ENCODE results near the gene CPED1. TPM values are rescaled to one million over a fixed set of nuclear protein-coding genes. Genes with fewer than 3 reads are reported as not detected.

Gene CPED1
- total and polyA plus RNA-seq, 9 donors: 6.6 to 26.6 (median 10.8) TPM

DNA sequence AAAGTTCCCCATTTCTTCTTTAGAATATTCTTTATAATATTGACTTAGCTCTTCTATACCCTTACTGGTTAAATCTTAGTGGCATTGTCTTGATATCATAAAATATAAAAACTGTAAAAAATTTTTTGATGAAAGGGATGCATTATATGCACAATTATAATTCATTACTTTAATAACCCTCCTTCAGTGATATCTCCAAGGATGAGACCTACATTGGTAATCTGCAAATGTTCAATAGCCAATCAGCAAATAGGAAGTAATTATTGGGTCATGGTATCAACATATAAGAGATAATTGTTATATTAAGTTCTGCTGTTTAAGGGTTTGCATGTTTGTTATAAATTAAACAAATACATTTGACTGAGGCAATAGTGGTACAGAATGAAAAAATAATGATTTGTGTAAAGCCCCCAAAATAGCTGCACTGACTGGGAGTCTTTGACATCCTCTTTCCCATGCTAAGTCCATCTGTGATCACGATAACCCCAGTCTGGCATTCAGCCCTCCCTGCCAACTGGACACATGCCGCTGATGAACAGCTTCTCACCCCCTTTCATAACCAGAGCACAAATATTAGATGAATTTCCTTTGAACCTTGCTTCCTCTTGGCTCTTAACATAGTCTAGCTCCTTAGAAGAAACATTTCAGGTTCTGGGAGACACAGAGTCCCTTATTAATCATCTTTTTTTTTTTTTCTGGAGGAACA, 169.5 kb downstream of the CPED1 start:
- Histone ChIP-seq H3K9me3 (replicated peaks; ENCODE audit: control insufficient read depth, low read depth, low read length) (no peaks in the 10 kb centered on the region), H3K36me3 (ENCODE audit: control insufficient read depth, insufficient read depth, low read length) (no peaks in the 10 kb centered on the region), H3K4me3 (ENCODE audit: low read length) (no peak overlapping the region), H3K27ac (ENCODE audit: low read length) (no peak overlapping the region), H3K4me1 (ENCODE audit: control insufficient read depth, insufficient read depth, low read length) (no peaks in the 10 kb centered on the region), H3K27me3 (ENCODE audit: control insufficient read depth, insufficient read depth, low read length) (no peaks in the 10 kb centered on the region)
- 72% methylated on average over 2 of the region's 2 CpGs for WGBS (ENCODE audit: insufficient coverage)
- DNase-seq: no peak

DNA sequence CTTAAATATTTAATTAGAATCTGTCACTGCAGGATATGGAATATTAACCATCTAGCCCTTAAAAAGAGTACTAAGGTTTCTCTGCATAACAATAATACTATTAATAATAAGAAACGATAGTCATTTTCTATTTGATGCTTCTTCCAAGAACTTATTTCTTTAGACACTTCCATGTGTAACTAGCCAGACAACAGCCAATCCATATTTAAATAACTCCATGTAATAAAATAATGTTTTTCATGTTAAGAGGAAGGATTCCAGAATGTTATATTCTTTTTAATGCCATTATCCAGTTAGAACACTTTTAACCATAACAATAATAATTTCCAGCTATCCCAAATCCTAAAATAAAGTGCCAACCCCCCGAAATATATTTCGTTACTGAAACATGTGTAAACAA, 170.2 kb downstream of the CPED1 start:
- H3K27ac ChIP-seq (ENCODE audit: low read length): no peak overlapping the region
- no peak overlapping the region for H3K4me3 ChIP-seq (ENCODE audit: low read length)
- H3K36me3 ChIP-seq (ENCODE audit: control insufficient read depth, insufficient read depth, low read length): no peaks in the 10 kb centered on the region
- no peaks in the 10 kb centered on the region for H3K9me3 ChIP-seq (replicated peaks; ENCODE audit: control insufficient read depth, low read depth, low read length)
- H3K4me1 ChIP-seq (ENCODE audit: control insufficient read depth, insufficient read depth, low read length): no peaks in the 10 kb centered on the region
- H3K27me3 ChIP-seq (ENCODE audit: control insufficient read depth, insufficient read depth, low read length): no peaks in the 10 kb centered on the region
- WGBS (ENCODE audit: insufficient coverage): no CpG with 5 or more reads among the region's 3 CpGs
- DNase-seq: no peak

DNA sequence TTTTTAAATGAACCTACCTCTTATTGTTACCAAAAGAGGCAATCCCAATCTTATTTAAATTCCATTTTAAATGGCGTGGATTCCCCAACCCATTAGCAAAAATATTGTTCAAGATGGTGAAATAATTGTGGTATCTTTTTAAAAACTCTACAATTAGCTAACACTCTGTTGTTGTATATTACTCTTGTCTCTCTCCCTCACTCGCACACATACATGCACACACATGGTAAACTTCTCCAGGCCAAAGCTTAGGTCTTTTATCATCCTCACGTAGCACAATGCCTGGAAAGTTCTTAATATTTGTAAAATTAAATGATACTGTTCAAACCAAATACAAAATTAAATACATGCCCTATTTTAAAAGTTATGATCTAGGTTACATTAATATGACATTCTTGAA, 171.0 kb downstream of the CPED1 start:
- Histone ChIP-seq H3K9me3 (replicated peaks; ENCODE audit: control insufficient read depth, low read depth, low read length) (no peaks in the 10 kb centered on the region), H3K4me1 (ENCODE audit: control insufficient read depth, insufficient read depth, low read length) (peaks cover 2% of the 10 kb centered on the region), H3K4me3 (ENCODE audit: low read length) (no peak overlapping the region), H3K27me3 (ENCODE audit: control insufficient read depth, insufficient read depth, low read length) (no peaks in the 10 kb centered on the region), H3K27ac (ENCODE audit: low read length) (no peak overlapping the region), H3K36me3 (ENCODE audit: control insufficient read depth, insufficient read depth, low read length) (no peaks in the 10 kb centered on the region)
- DNase-seq: no peak
- WGBS (ENCODE audit: insufficient coverage): no CpG with 5 or more reads among the region's 3 CpGs

DNA sequence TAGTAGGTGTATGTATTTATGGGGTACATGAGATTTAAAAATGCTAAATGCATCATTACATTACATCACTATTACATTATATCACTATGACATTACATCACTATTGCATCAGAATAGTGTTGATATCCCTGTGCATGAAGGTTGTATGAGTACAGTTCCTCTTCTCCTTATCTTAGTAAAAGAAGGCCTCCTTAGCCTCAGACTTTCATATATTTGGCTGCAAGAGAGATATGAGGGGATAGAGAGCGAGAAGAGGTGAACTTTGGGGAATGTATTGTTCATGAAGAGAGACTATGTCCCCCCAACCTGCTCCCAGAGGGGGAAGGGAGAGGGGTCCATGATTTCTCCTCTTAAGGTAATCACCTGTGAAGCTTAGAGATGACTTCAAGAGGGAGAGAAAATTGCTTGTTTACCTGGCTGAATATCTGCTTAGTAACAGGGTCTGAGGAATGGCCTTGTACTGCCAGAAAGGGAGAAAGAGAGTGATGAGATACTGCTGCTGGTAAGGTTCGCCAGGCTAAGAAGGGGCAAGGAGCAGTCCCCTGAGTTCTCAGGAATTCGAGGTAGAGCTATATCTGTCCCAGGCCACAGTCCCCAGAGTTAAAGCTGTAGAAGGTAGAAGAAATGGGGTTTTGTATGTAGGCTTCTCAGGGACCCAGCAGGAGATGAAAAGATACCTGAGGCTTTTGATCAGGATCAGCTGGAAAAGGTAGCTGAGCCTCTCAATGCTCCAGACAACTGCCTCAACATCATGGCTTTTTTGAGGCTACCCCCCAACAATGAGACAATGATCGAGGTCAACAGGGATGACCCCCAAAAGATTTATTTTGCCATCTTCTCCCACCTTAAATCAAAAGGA, 171.9 kb downstream of the CPED1 start:
- H3K36me3 ChIP-seq (ENCODE audit: control insufficient read depth, insufficient read depth, low read length): no peaks in the 10 kb centered on the region
- H3K4me1 ChIP-seq (ENCODE audit: control insufficient read depth, insufficient read depth, low read length): peaks cover 2% of the 10 kb centered on the region
- H3K9me3 ChIP-seq (replicated peaks; ENCODE audit: control insufficient read depth, low read depth, low read length): no peaks in the 10 kb centered on the region
- no peak overlapping the region for H3K27ac ChIP-seq (ENCODE audit: low read length)
- WGBS (ENCODE audit: insufficient coverage): 90% methylated on average over 2 of the region's 4 CpGs
- H3K4me3 ChIP-seq (ENCODE audit: low read length): no peak overlapping the region
- no peaks in the 10 kb centered on the region for H3K27me3 ChIP-seq (ENCODE audit: control insufficient read depth, insufficient read depth, low read length)
- no peak for DNase-seq

DNA sequence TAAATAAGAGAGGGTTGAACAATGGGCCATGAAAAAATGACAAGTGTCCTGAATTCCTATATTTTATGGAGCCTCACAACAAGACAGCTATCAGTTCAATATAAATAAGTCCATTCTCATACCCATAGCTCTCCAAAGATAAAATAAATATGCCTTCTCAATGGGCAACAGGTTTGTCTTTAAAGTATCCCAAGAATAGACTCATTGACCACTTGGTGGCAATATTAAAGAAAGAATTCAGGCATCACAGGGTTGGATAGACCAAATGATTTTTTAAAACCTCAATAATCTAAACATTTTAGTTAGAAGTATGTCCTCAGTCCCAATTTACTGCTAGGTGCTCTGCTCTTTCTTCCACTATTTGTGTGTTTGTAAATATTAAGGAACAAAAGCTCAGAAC, 175.2 kb downstream of the CPED1 start:
- Histone ChIP-seq H3K9me3 (replicated peaks; ENCODE audit: control insufficient read depth, low read depth, low read length) (no peaks in the 10 kb centered on the region), H3K36me3 (ENCODE audit: control insufficient read depth, insufficient read depth, low read length) (no peaks in the 10 kb centered on the region), H3K27ac (ENCODE audit: low read length) (no peak overlapping the region), H3K4me3 (ENCODE audit: low read length) (no peak overlapping the region), H3K4me1 (ENCODE audit: control insufficient read depth, insufficient read depth, low read length) (peaks cover 2% of the 10 kb centered on the region), H3K27me3 (ENCODE audit: control insufficient read depth, insufficient read depth, low read length) (no peaks in the 10 kb centered on the region)
- DNase-seq: no peak

DNA sequence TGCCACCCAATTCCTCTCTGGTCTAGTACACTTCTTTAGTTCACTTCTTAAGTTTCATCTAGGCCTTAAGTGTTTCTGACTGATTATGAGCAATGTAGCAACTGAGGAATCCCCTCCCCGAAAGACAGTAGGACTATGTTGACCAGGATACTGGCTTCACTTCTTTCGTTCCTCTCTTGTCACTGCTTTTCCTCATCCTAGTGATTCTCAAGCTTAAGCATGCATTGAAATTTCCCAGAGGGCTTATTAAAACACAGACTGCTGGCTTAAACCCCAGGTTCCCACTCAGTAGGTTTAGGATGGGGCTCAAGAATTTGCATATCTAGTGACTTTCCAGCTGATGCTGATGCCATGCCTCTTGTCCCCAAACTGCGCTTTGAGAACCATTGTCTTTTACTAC, 175.7 kb downstream of the CPED1 start:
- H3K27me3 ChIP-seq (ENCODE audit: control insufficient read depth, insufficient read depth, low read length): no peaks in the 10 kb centered on the region
- H3K36me3 ChIP-seq (ENCODE audit: control insufficient read depth, insufficient read depth, low read length): no peaks in the 10 kb centered on the region
- H3K9me3 ChIP-seq (replicated peaks; ENCODE audit: control insufficient read depth, low read depth, low read length): no peaks in the 10 kb centered on the region
- no peak overlapping the region for H3K4me3 ChIP-seq (ENCODE audit: low read length)
- H3K4me1 ChIP-seq (ENCODE audit: control insufficient read depth, insufficient read depth, low read length): peaks cover 2% of the 10 kb centered on the region
- WGBS (ENCODE audit: insufficient coverage): 0% methylated on average over 1 of the region's 3 CpGs
- no peak for DNase-seq
- H3K27ac ChIP-seq (ENCODE audit: low read length): no peak overlapping the region

DNA sequence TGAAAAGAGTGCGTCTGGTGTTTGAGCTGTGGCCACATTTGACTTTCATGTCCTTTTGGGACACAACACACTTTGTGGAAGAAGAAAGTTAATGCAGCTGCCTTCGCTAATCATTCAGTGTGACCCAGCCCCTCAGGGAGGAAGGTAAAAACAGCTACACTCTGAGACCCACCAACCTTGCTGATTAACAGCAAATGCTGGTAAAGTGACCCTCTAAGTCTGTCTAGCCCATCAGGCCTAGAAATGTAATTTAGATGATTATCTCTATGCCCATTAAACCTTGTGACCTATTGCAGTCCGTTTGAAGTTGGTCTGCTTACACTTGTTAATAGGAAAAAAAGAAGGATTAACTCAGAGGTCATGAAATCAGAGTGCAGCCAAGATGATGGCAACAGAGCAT, 178.4 kb downstream of the CPED1 start:
- 17% methylated on average over 1 of the region's 3 CpGs for WGBS (ENCODE audit: insufficient coverage)
- Histone ChIP-seq H3K9me3 (replicated peaks; ENCODE audit: control insufficient read depth, low read depth, low read length) (no peaks in the 10 kb centered on the region), H3K4me3 (ENCODE audit: low read length) (no peak overlapping the region), H3K27ac (ENCODE audit: low read length) (no peak overlapping the region), H3K4me1 (ENCODE audit: control insufficient read depth, insufficient read depth, low read length) (peaks cover 2% of the 10 kb centered on the region), H3K27me3 (ENCODE audit: control insufficient read depth, insufficient read depth, low read length) (no peaks in the 10 kb centered on the region), H3K36me3 (ENCODE audit: control insufficient read depth, insufficient read depth, low read length) (no peaks in the 10 kb centered on the region)
- DNase-seq: no peak

DNA sequence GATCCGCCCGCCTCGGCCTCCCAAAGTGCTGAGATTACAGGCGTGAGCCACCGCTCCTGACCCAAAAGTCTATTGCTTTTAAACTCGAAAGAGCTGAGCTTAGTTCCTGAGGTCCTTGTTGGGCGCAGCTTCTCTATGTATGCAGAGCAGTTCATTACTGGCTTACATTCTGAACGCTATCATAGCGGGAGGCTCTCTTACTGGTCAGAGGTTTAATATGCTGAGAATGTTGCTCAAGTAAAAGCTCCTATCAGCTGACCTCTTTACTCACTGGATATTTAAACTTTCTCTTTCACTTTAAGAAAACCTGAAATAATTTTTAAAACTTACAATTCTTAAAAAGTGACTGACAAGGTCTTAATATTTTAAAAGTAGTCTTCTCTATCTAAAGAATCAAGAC, 179.5 kb downstream of the CPED1 start:
- Histone ChIP-seq H3K4me3 (ENCODE audit: low read length) (no peak overlapping the region), H3K27me3 (ENCODE audit: control insufficient read depth, insufficient read depth, low read length) (no peaks in the 10 kb centered on the region), H3K9me3 (replicated peaks; ENCODE audit: control insufficient read depth, low read depth, low read length) (no peaks in the 10 kb centered on the region), H3K27ac (ENCODE audit: low read length) (no peak overlapping the region), H3K36me3 (ENCODE audit: control insufficient read depth, insufficient read depth, low read length) (no peaks in the 10 kb centered on the region), H3K4me1 (ENCODE audit: control insufficient read depth, insufficient read depth, low read length) (peaks cover 2% of the 10 kb centered on the region)
- 94% methylated on average over 6 of the region's 9 CpGs for WGBS (ENCODE audit: insufficient coverage)
- DNase-seq: no peak

DNA sequence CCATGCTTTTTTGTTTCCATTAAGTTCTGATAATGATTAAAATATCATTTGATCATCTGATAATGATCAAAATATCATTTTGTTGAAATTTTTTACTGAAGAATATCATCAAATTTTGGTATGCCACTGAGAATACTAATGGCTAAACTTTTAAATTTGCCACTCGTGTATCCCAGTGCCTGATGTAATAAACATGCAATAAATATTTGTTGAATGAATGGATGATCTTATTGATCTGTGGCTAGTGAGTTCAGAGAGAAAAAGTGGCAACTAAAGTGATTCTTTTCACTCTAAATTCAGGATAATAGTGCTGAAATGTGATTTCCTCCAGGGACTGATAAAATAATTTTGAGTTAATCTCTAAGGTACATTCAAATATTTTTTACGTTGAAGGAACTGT, 181.0 kb downstream of the CPED1 start:
- DNase-seq: no peak
- H3K9me3 ChIP-seq (replicated peaks; ENCODE audit: control insufficient read depth, low read depth, low read length): peaks cover 1% of the 10 kb centered on the region
- no peaks in the 10 kb centered on the region for H3K27me3 ChIP-seq (ENCODE audit: control insufficient read depth, insufficient read depth, low read length)
- H3K27ac ChIP-seq (ENCODE audit: low read length): no peak overlapping the region
- no peaks in the 10 kb centered on the region for H3K4me1 ChIP-seq (ENCODE audit: control insufficient read depth, insufficient read depth, low read length)
- no peaks in the 10 kb centered on the region for H3K36me3 ChIP-seq (ENCODE audit: control insufficient read depth, insufficient read depth, low read length)
- no peak overlapping the region for H3K4me3 ChIP-seq (ENCODE audit: low read length)
- no CpG with 5 or more reads among the region's 2 CpGs for WGBS (ENCODE audit: insufficient coverage)

DNA sequence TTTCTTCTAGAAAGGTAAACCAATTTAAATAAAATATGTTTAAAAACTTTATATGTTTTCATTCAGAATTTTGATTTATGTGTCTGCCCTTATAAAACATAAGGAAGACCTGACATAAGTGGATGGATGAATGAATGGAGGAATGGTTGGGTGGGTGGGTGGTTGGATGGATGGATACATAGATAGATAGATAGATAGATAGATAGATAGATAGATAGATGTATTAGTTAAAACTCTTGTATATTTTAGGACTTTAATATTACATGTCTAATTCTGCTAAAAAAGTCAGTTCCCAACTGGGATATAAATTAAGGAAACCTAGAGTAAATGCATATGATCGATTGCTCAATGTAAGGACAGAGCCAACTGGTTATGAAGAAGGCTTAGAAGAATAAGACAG, 184.0 kb downstream of the CPED1 start:
- Histone ChIP-seq H3K4me3 (ENCODE audit: low read length) (no peak overlapping the region), H3K9me3 (replicated peaks; ENCODE audit: control insufficient read depth, low read depth, low read length) (peaks cover 2% of the 10 kb centered on the region)
- no CpG with 5 or more reads among the region's 1 CpG for WGBS (ENCODE audit: insufficient coverage)

More for the DNA sequence above, 184.0 kb downstream of the CPED1 start:
- H3K27me3 ChIP-seq (ENCODE audit: control insufficient read depth, insufficient read depth, low read length): no peaks in the 10 kb centered on the region
- no peaks in the 10 kb centered on the region for H3K4me1 ChIP-seq (ENCODE audit: control insufficient read depth, insufficient read depth, low read length)
- H3K36me3 ChIP-seq (ENCODE audit: control insufficient read depth, insufficient read depth, low read length): no peaks in the 10 kb centered on the region
- DNase-seq: no peak
- H3K27ac ChIP-seq (ENCODE audit: low read length): no peak overlapping the region
